HL-60 (cell line): ENCODE measurements around the gene MAST3.

Experiments used
- DNase-seq, 2 experiments: peaks; one replicate each; pipeline ENCODE4 v3.0.0-alpha.2; 2010 to 2020; ENCODE audit warnings: low read depth in 1 of 2, low spot score in 1 of 2
- H3K27ac ChIP-seq: fragments of 250-450 bp; sonication (Bioruptor Pico); replicated peaks from 2 replicates; pipeline ENCODE4 v1.5.1; 2020; ENCODE audit warnings: mild to moderate bottlenecking, moderate library complexity
- H3K27me3 ChIP-seq: fragments of 250-450 bp; sonication (Bioruptor Pico); 2 replicates; pipeline ENCODE4 v1.5.1; 2021; ENCODE audit warnings: mild to moderate bottlenecking, moderate library complexity; ENCODE audit not compliant: insufficient read depth, poor library complexity, severe bottlenecking
- H3K4me3 ChIP-seq: replicated peaks from 2 replicates; pipeline ENCODE4 v1.5.1; 2011; ENCODE audit warnings: mild to moderate bottlenecking, control low read depth, low read length; ENCODE audit not compliant: insufficient read depth
- GABPA ChIP-seq: IDR thresholded peaks from 2 replicates; pipeline ENCODE4 v1.6.1; 2012; ENCODE audit warnings: low read depth
- POLR2AphosphoS5 ChIP-seq: IDR thresholded peaks from 2 replicates; pipeline ENCODE4 v1.6.1; 2012; ENCODE audit warnings: low read depth
- SPI1 ChIP-seq: IDR thresholded peaks from 2 replicates; pipeline ENCODE4 v1.6.1; 2012; ENCODE audit warnings: low read depth, mild to moderate bottlenecking, borderline replicate concordance
- TF ChIP-seq, protein P1 (sequence below): IDR thresholded peaks from 2 replicates; pipeline ENCODE4 v1.6.1; 2012; ENCODE audit warnings: low read depth; ENCODE audit not compliant: insufficient replicate concordance
- TF ChIP-seq, protein P2 (sequence below): IDR thresholded peaks from one replicate; pipeline ENCODE4 v1.5.1; 2011; ENCODE audit warnings: low read length, control low read depth, inconsistent platforms; ENCODE audit not compliant: insufficient read depth

The MAST3 gene

DNA sequence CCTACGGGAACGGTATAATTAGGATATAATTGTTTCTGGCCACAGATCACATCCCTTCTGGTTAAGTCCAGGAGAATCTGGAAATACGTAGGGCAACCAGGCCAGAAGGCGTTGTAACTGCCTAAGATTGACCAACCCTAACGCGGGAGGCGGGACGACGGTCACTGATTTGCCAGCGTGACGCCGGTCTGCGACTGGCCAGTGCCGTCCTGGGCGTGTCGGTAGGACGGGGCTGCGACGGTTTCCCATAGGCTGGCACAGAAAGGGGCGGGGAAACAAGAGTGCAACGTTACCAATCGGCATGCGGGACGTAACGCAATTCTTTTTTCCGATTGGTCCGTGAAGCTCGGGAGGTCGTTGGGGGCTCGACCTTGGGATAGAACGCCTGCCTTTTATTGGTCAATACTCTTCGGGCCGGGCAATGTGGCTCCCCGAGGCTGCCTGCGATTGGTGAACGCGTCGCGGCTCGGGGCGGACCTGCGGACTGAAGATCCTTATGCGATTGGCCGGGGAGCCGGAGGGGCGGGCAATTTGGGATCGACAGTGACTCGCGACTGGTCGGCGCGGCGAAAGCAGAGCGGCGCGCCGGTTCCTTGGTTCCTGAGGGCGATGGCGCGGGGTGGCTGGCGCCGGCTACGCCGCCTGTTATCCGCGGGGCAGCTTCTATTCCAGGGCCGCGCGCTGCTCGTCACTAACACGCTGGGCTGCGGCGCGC, 95.3 kb downstream of the MAST3 start, which contains the start of gene MPV17L2:
MPV17L2 (plus strand) TSS at position 546 of the 715 bp plus-strand sequence; CDS start at position 610, 64 bp downstream.
- no peak for TF ChIP-seq SPI1
- peak; percentile 11; the same call in 1 of the 2 replicates for TF ChIP-seq POLR2AphosphoS5
- TF ChIP-seq, protein P1, sequence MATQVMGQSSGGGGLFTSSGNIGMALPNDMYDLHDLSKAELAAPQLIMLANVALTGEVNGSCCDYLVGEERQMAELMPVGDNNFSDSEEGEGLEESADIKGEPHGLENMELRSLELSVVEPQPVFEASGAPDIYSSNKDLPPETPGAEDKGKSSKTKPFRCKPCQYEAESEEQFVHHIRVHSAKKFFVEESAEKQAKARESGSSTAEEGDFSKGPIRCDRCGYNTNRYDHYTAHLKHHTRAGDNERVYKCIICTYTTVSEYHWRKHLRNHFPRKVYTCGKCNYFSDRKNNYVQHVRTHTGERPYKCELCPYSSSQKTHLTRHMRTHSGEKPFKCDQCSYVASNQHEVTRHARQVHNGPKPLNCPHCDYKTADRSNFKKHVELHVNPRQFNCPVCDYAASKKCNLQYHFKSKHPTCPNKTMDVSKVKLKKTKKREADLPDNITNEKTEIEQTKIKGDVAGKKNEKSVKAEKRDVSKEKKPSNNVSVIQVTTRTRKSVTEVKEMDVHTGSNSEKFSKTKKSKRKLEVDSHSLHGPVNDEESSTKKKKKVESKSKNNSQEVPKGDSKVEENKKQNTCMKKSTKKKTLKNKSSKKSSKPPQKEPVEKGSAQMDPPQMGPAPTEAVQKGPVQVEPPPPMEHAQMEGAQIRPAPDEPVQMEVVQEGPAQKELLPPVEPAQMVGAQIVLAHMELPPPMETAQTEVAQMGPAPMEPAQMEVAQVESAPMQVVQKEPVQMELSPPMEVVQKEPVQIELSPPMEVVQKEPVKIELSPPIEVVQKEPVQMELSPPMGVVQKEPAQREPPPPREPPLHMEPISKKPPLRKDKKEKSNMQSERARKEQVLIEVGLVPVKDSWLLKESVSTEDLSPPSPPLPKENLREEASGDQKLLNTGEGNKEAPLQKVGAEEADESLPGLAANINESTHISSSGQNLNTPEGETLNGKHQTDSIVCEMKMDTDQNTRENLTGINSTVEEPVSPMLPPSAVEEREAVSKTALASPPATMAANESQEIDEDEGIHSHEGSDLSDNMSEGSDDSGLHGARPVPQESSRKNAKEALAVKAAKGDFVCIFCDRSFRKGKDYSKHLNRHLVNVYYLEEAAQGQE, result no peak
- peak; percentile 100 for DNase-seq
- peak within 1 kb of the TSS; percentile 95 for H3K4me3 ChIP-seq
- H3K27ac ChIP-seq, result peak within 1 kb of the TSS; percentile 74
- no peaks in the 10 kb centered on the region for H3K27me3 ChIP-seq

DNA sequence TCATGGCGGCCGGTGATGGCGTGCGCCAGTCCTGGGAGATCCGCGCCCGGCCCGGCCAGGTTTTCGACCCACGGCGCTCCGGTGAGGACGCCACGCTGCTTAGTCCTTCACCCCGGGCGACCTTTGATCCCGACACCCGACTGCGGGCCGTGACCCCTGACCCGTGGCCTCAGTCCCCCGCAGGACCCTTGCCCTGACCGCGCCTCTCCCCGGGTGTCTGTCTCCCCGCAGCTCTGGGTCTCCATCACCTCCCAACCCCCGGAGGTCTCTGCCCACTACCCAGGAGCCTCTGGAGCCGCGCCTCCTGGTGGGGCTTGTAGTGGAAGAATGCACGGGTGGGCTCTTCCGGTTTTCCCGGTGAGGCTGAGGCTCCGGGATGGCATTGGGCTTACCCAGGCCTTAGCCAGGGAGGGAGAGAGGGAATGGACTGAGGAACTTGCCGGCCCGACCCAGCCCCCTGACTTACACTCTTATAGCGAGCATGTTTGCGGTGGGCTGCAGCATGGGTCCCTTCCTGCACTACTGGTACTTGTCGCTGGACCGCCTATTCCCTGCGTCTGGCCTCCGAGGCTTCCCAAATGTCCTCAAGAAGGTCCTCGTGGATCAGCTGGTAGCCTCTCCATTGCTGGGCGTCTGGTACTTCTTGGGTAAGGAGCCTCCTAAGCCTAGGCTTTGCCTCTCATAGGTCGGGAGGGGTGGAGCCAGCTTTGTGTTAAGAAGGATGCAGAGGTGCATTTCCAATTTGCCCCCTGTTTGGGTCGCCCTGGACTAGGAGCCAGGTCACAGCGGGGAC, 96.0 kb downstream of the MAST3 start:
- peak overlapping the region; percentile 95 for H3K4me3 ChIP-seq
- H3K27ac ChIP-seq, result peak overlapping the region; percentile 74
- no peak for TF ChIP-seq SPI1
- TF ChIP-seq, protein P2, sequence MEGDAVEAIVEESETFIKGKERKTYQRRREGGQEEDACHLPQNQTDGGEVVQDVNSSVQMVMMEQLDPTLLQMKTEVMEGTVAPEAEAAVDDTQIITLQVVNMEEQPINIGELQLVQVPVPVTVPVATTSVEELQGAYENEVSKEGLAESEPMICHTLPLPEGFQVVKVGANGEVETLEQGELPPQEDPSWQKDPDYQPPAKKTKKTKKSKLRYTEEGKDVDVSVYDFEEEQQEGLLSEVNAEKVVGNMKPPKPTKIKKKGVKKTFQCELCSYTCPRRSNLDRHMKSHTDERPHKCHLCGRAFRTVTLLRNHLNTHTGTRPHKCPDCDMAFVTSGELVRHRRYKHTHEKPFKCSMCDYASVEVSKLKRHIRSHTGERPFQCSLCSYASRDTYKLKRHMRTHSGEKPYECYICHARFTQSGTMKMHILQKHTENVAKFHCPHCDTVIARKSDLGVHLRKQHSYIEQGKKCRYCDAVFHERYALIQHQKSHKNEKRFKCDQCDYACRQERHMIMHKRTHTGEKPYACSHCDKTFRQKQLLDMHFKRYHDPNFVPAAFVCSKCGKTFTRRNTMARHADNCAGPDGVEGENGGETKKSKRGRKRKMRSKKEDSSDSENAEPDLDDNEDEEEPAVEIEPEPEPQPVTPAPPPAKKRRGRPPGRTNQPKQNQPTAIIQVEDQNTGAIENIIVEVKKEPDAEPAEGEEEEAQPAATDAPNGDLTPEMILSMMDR, result no peak
- TF ChIP-seq GABPA, result no peak
- TF ChIP-seq, protein P1, result no peak
- no peak for TF ChIP-seq POLR2AphosphoS5
- no peak for DNase-seq
- H3K27me3 ChIP-seq, result no peaks in the 10 kb centered on the region

DNA sequence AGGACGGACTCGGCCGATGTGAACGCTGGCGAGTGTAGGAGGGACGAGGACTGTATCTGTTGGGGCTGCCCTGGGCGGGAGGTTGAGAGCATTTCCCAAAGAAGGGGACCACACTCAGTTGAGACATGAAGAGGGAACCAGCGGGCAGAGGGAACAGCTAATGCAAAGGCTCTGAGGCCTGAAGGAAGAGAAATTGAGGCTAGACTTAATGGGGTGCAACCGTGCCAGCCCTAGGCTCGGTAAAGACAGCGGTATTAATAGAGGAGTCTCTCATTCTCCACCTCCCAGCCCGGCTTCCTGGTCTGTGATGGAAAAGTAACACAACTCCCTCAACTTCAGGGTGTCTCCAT, 96.6 kb downstream of the MAST3 start:
- H3K27ac ChIP-seq, result no peak overlapping the region
- no peak for DNase-seq
- TF ChIP-seq, protein P2, result no peak
- TF ChIP-seq GABPA (no peak), POLR2AphosphoS5 (no peak), SPI1 (no peak)
- TF ChIP-seq, protein P1, result no peak

More for the DNA sequence above, 96.6 kb downstream of the MAST3 start:
- Histone ChIP-seq H3K27me3 (no peaks in the 10 kb centered on the region), H3K4me3 (peak overlapping the region; percentile 95)
